A549 (cell line): ENCODE results near the gene OR6S1. TPM values are rescaled to one million over a fixed set of nuclear protein-coding genes. Genes with fewer than 3 reads are reported as not detected.

Experiments
- ATAC-seq, 2 experiments: fragments of 200-7000 bp in 1 of 2; fragments of >200 bp in 1 of 2; cut with Nextera tagmentation in 1 of 2; cut with Tn5 transposase in 1 of 2; 3 replicates each; pipeline versions ENCODE4 v1.8.0 to v1.9.1; 2018 to 2020; ENCODE audit warnings: mild to moderate bottlenecking in 1 of 2, moderate library complexity in 1 of 2
- CTCF ChIA-PET: fragments of 300-600 bp; sonication (Branson Sonifier 250); formaldehyde crosslinking; extraction: SDS; loops from one replicate; lab custom pipeline; 2021; ENCODE audit warnings: antibody characterized with exemption, inconsistent platforms; lab: Yijun Ruan, JAX
- POLR2A ChIA-PET: fragments of 350-600 bp; formaldehyde crosslinking; extraction: SDS; loops from one replicate; lab custom pipeline; 2021; ENCODE audit warnings: antibody characterized with exemption, inconsistent platforms; lab: Yijun Ruan, JAX
- DNase-seq, 2 experiments: peaks; one replicate each; pipeline versions ENCODE4 v3.0.0 to v3.0.0-alpha.2; 2011 to 2016; ENCODE audit warnings: low read depth in 1 of 2, low spot score in 1 of 2
- FAIRE-seq: peaks from 2 replicates; lab custom pipeline; 2011; peaks lifted over from hg19 to GRCh38; lab: Jason Lieb, UNC
- H3K27ac ChIP-seq, 2 experiments: fragments of >200 bp; sonication (Bioruptor Twin); formaldehyde crosslinking; 3 replicates each; pipeline ENCODE4 v1.5.1; 2016 to 2017
- H3K4me1 ChIP-seq: fragments of >200 bp; sonication (Bioruptor Twin); formaldehyde crosslinking; 3 replicates; pipeline ENCODE4 v1.6.1; 2016
- H3K4me2 ChIP-seq: fragments of >200 bp; sonication (Bioruptor Twin); formaldehyde crosslinking; 3 replicates; pipeline ENCODE4 v1.6.1; 2016
- H3K4me3 ChIP-seq: fragments of >200 bp; sonication (Bioruptor Twin); formaldehyde crosslinking; 3 replicates; pipeline ENCODE4 v1.5.1; 2016
- H3K9me3 ChIP-seq: fragments of >200 bp; sonication (Bioruptor Twin); formaldehyde crosslinking; 3 replicates; pipeline ENCODE4 v1.6.1; 2016
- CHD2 ChIP-seq: fragments of 150-350 bp; IDR thresholded peaks from 2 replicates; pipeline ENCODE4 v1.6.1; 2014; ENCODE audit warnings: low read length; ENCODE audit not compliant: partially characterized antibody
- CHD4 ChIP-seq: fragments of 200-600 bp; sonication (generic); IDR thresholded peaks from 2 replicates; pipeline ENCODE4 v1.6.1; 2016; ENCODE audit warnings: antibody characterized with exemption, mild to moderate bottlenecking, borderline replicate concordance
- CTCF ChIP-seq: fragments of >200 bp; sonication (Bioruptor Twin); formaldehyde crosslinking; IDR thresholded peaks from 3 replicates; pipeline ENCODE4 v1.5.1; 2016
- ESRRA ChIP-seq: fragments of 150-350 bp; IDR thresholded peaks from 2 replicates; pipeline ENCODE4 v1.6.1; 2014; ENCODE audit warnings: mild to moderate bottlenecking, low read length, borderline replicate concordance
- FOXS1 ChIP-seq: fragments of 250-450 bp; sonication (Bioruptor Pico); IDR thresholded peaks from 2 replicates; pipeline ENCODE4 v1.5.0; 2020; ENCODE audit warnings: mild to moderate bottlenecking, moderate library complexity
- HOXA7 ChIP-seq: fragments of 250-450 bp; sonication (Bioruptor Pico); IDR thresholded peaks from 2 replicates; pipeline ENCODE4 v1.5.0; 2020; ENCODE audit warnings: mild to moderate bottlenecking, moderate library complexity
- MAX ChIP-seq: IDR thresholded peaks from 2 replicates; pipeline ENCODE4 v1.6.1; 2012
- NPAS2 ChIP-seq: fragments of 250-450 bp; sonication (Bioruptor Pico); IDR thresholded peaks from 2 replicates; pipeline ENCODE4 v1.8.0; 2022; ENCODE audit warnings: mild to moderate bottlenecking, moderate library complexity, borderline replicate concordance
- NR3C1 ChIP-seq: fragments of >200 bp; sonication (Bioruptor Twin); formaldehyde crosslinking; IDR thresholded peaks from 3 replicates; pipeline ENCODE4 v1.6.1; 2017
- PBX3 ChIP-seq: IDR thresholded peaks from 2 replicates; pipeline ENCODE4 v1.6.1; 2012
- POLR2AphosphoS2 ChIP-seq: conservative IDR thresholded peaks from 2 replicates; pipeline ENCODE4 v1.6.1; 2012; ENCODE audit warnings: low read length, improper control_type of control experiment, inconsistent platforms
- RAD21 ChIP-seq, 2 experiments: fragments of >200 bp in 1 of 2; sonication (Bioruptor Twin) in 1 of 2; formaldehyde crosslinking in 1 of 2; IDR thresholded peaks in 1 of 2; conservative IDR thresholded peaks in 1 of 2; 2 replicates in 1 of 2; 3 replicates in 1 of 2; pipeline ENCODE4 v1.6.1; 2012 to 2018; ENCODE audit warnings: inconsistent platforms in 1 of 2
- REST ChIP-seq: fragments of 200-600 bp; sonication (generic); IDR thresholded peaks from 2 replicates; pipeline ENCODE4 v1.6.1; 2016; ENCODE audit warnings: antibody characterized with exemption, mild to moderate bottlenecking, moderate library complexity
- RNF2 ChIP-seq: fragments of 200-600 bp; sonication (generic); IDR thresholded peaks from 2 replicates; pipeline ENCODE4 v1.6.1; 2016; ENCODE audit warnings: low read depth, mild to moderate bottlenecking, antibody characterized with exemption, moderate library complexity, borderline replicate concordance
- SMC3 ChIP-seq: fragments of >200 bp; sonication (Bioruptor Twin); formaldehyde crosslinking; IDR thresholded peaks from 3 replicates; pipeline ENCODE4 v1.6.1; 2018; ENCODE audit warnings: inconsistent platforms
- TFCP2L1 ChIP-seq: fragments of 250-450 bp; sonication (Bioruptor Pico); IDR thresholded peaks from 2 replicates; pipeline ENCODE4 v1.5.0; 2021; ENCODE audit warnings: mild to moderate bottlenecking
- TP53 ChIP-seq: fragments of 250-450 bp; sonication (Bioruptor Pico); IDR thresholded peaks from 2 replicates; pipeline ENCODE4 v1.5.0; 2021; ENCODE audit warnings: mild to moderate bottlenecking, moderate library complexity
- WGBS: methylation state at CpG from one replicate; pipeline ENCODE4 v1.1.6; 2017; ENCODE audit errors: missing lambda C conversion rate; 5-methylcytosine and 5-hydroxymethylcytosine counted together
- polyA plus RNA-seq, 4 experiments: library from polyadenylated mRNA; depleted of rRNA in 3 of 4; stranded (reverse); fragments of >200 nt; fragmentation: RNase III in 1 of 4; extraction: RNeasy Plus Mini Kit Qiagen cat#74134 plus additional on column Dnase treatment in 1 of 4; gene quantifications; 2 replicates in 3 of 4; 3 replicates in 1 of 4; pipeline ENCODE4 v1.2.3, GENCODE V29; 2011 to 2017

OR6S1 gene
- polyA plus RNA-seq, 2 of the 4 experiments (the other 2 are of a cell fraction) = not detected

GRCh38 chr14:20607617-20608016, 33.9 kb downstream of the OR6S1 start (continued):
- TF ChIP-seq CHD4 (no peak), MAX (no peak), SMC3 (no peak), TFCP2L1 (no peak), FOXS1 (CRISPR knock-in tag) (no peak)

GRCh38 chr14:20606902-20607242, 34.6 kb downstream of the OR6S1 start:
- ATAC-seq (no peak), DNase-seq (no peak), FAIRE-seq (no peak)
- no peak for TF ChIP-seq FOXS1 (CRISPR knock-in tag)
- no peak for TF ChIP-seq NR3C1
- TF ChIP-seq PBX3 = no peak
- TF ChIP-seq POLR2AphosphoS2 = no peak
- TF ChIP-seq RNF2 = no peak
- Histone ChIP-seq H3K27ac (no peak overlapping the region), H3K9me3 (no peaks in the 10 kb centered on the region), H3K4me3 (no peak overlapping the region), H3K4me1 (peaks cover 14% of the 10 kb centered on the region), H3K4me2 (no peak overlapping the region)
- CTCF ChIA-PET = interaction anchor here (0.6 to 7.1 kb wide), 16 partner anchors 10 to 752 kb away, joined by 3 to 67 read pairs (median 4); partner anchors contain the start of genes CCNB1IP1 and PNP
- POLR2A ChIA-PET = interaction anchor here (1.1 to 1.3 kb wide), 2 partner anchors 137 to 145 kb away, joined by 3 to 4 read pairs; partner anchors contain the start of genes PIP4P1 and PNP
- WGBS = 29% methylated on average over 2 of the region's 2 CpGs

- H3K4me3 ChIP-seq = no peak overlapping the region
- DNase-seq (peak; percentile 44 to 61), FAIRE-seq (no peak), ATAC-seq (peak; percentile 37 to 63; a peak in 3 of 6 replicates)
- H3K4me2 ChIP-seq = no peak overlapping the region
- ChIA-PET CTCF (interaction anchor here (0.6 to 7.1 kb wide), 12 partner anchors 9 to 752 kb away, joined by 3 to 67 read pairs (median 4); partner anchors contain the start of gene CCNB1IP1), POLR2A (interaction anchor here (1.1 to 1.3 kb wide), 2 partner anchors 137 to 145 kb away, joined by 3 to 4 read pairs; partner anchors contain the start of genes PIP4P1 and PNP)
- H3K9me3 ChIP-seq = no peaks in the 10 kb centered on the region
- H3K27ac ChIP-seq = no peak overlapping the region
- peak; percentile 49 for TF ChIP-seq CTCF
- TF ChIP-seq SMC3 = peak; percentile 34; the same call in 1 of the 3 replicates
- TF ChIP-seq FOXS1 (CRISPR knock-in tag) = no peak
- peak; percentile 61 to 73 for TF ChIP-seq RAD21 (conservative IDR thresholded peaks at IDR 0.05 in 1 of 2, IDR thresholded peaks at IDR 0.05 in 1 of 2)
- H3K4me1 ChIP-seq = peaks cover 12% of the 10 kb centered on the region
- WGBS = 29% methylated on average over 8 of the region's 8 CpGs
These were observed 35.1 kb downstream of the OR6S1 start for GRCh38 chr14:20606190-20606901.

GRCh38 chr14:20603813-20604690, 37.4 kb downstream of the OR6S1 start:
- no peak for ATAC-seq
- H3K4me1 ChIP-seq = 0 out of 3 replicates have a peak, but pooled peaks cover 4% of the 10 kb centered on the region
- no peak overlapping the region for H3K4me2 ChIP-seq
- H3K4me3 ChIP-seq = no peak overlapping the region
- ChIA-PET POLR2A (interaction anchor here (0.6 to 1.1 kb wide), 2 partner anchors 69 to 261 kb away, joined by 5 to 7 read pairs; no protein-coding TSS in a partner anchor), CTCF (interaction anchor here (0.5 to 1.1 kb wide), 3 partner anchors 71 to 401 kb away, joined by 3 read pairs; no protein-coding TSS in a partner anchor)
- H3K9me3 ChIP-seq = no peaks in the 10 kb centered on the region
- WGBS = 57% methylated on average over 12 of the region's 13 CpGs
- no peak for FAIRE-seq
- no peak overlapping the region for H3K27ac ChIP-seq
- DNase-seq = no peak
- TF ChIP-seq ESRRA (no peak), HOXA7 (CRISPR knock-in tag) (no peak), TP53 (no peak), REST (no peak), NR3C1 (no peak), NPAS2 (CRISPR knock-in tag) (no peak), CHD2 (no peak), RAD21 (conservative IDR thresholded peaks at IDR 0.05 in 1 of 2, IDR thresholded peaks at IDR 0.05 in 1 of 2) (no peak)
